Glutamatergic neuron (in vitro differentiated cells): Measurements from ENCODE around the gene HPDL. TPM values are rescaled to one million over a fixed set of nuclear protein-coding genes. Genes with fewer than 3 reads are reported as not detected.
"Not testable (repeated sequence)": the region's sequence is repeated elsewhere in the genome, so short reads cannot be mapped to it uniquely, and the experiment has no call there.

Experiments
- DNase-seq: peaks from one replicate; pipeline ENCODE4 v3.0.0; 2022
- H3K27ac Mint-ChIP-seq: one replicate; pipeline ENCODE4 v1.8.0; 2020; ENCODE audit warnings: mild to moderate bottlenecking, mixed read lengths, inconsistent platforms; ENCODE audit not compliant: unreplicated experiment
- H3K27me3 Mint-ChIP-seq: one replicate; pipeline ENCODE4 v1.8.0; 2020; ENCODE audit warnings: mild to moderate bottlenecking, moderate library complexity, mixed read lengths, inconsistent platforms; ENCODE audit not compliant: unreplicated experiment
- H3K36me3 Mint-ChIP-seq: one replicate; pipeline ENCODE4 v1.8.0; 2020; ENCODE audit warnings: mild to moderate bottlenecking, mixed read lengths, inconsistent platforms; ENCODE audit not compliant: unreplicated experiment
- H3K4me1 Mint-ChIP-seq: one replicate; pipeline ENCODE4 v1.8.0; 2020; ENCODE audit warnings: mild to moderate bottlenecking, low read depth, mixed read lengths, inconsistent platforms; ENCODE audit not compliant: unreplicated experiment
- H3K4me3 Mint-ChIP-seq: one replicate; pipeline ENCODE4 v1.8.0; 2020; ENCODE audit warnings: mild to moderate bottlenecking, mixed read lengths, inconsistent platforms; ENCODE audit not compliant: unreplicated experiment
- H3K9me3 Mint-ChIP-seq: one replicate; pipeline ENCODE4 v1.8.0; 2020; ENCODE audit warnings: mild to moderate bottlenecking, moderate library complexity, mixed read lengths, inconsistent platforms; ENCODE audit not compliant: unreplicated experiment
- long read RNA-seq: library from polyadenylated mRNA; unstranded; transcript quantifications from one replicate; pipeline ENCODE4 v2.0.0, GENCODE V29; 2020; ENCODE audit not compliant: unreplicated experiment
- total RNA-seq: library from RNA; stranded (reverse); fragmentation: NEBNext Ultra II Directional; extraction: Animal tissue kit (Norgen Biotek cat#: 25700); gene quantifications from one replicate; pipeline ENCODE4 v1.2.1, GENCODE V29; 2021; ENCODE audit not compliant: unreplicated experiment
- TF ChIP-seq, protein P1 (sequence below): fragments of 200-600 bp; sonication (generic); IDR thresholded peaks from one replicate; pipeline ENCODE4 v1.5.0; 2021; ENCODE audit not compliant: partially characterized antibody, unreplicated experiment

HPDL gene
- total RNA-seq: 2.3 TPM
- long read RNA-seq, partial matches to known transcripts: 0 of 4 reads
- long read RNA-seq, other reads (novel, unspliced or antisense): 0 of 4 reads

DNA sequence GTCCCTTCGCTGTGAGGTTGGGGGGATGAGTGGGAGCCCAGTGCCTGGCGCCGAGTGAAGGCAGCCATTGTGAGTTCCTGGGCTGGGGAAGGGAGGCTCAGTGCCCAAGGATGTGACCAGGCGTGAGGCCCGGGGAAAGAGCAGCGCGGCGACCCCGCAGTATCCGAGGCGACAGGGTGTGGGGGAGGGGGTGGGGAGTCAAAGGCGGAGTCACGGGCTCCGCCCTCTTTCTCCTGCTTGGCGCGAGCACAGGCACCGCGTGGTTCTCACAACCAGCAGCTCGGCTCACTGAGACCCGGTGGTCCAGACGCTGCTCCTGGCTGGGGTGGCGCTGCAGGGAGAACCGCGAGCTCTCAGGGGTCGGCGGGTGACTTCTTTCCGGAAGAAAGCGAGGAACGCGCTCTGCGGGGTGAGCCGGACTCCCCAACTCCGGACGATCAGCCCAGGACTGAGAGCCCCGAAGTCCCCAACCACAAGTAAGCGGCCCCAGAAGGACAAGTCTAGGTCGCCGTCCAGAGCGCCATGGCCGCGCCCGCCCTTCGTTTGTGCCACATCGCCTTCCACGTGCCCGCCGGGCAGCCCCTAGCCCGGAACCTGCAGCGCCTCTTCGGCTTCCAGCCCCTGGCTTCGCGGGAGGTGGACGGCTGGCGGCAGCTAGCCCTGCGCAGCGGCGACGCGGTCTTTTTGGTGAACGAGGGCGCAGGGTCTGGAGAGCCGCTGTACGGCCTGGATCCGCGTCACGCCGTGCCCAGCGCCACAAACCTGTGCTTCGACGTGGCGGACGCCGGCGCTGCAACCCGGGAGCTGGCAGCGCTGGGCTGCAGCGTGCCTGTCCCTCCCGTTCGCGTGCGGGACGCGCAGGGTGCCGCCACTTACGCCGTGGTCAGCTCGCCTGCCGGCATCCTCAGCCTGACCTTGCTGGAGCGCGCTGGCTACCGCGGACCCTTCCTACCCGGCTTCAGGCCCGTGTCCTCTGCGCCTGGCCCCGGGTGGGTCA is at the start of gene HPDL:
HPDL (plus strand) TSS at position 269 of the 997 bp plus-strand sequence; CDS start at position 523, 254 bp downstream.
- Mint-ChIP-seq H3K27me3 (peaks cover 5% of the 10 kb centered on the region), H3K36me3 (no peaks in the 10 kb centered on the region), H3K4me1 (peaks cover 9% of the 10 kb centered on the region), H3K4me3 (peak within 1 kb of the TSS; percentile 82), H3K9me3 (peaks cover 8% of the 10 kb centered on the region), H3K27ac (peak within 1 kb of the TSS; percentile 33)
- peak; percentile 84 for DNase-seq
- TF ChIP-seq, protein P1, sequence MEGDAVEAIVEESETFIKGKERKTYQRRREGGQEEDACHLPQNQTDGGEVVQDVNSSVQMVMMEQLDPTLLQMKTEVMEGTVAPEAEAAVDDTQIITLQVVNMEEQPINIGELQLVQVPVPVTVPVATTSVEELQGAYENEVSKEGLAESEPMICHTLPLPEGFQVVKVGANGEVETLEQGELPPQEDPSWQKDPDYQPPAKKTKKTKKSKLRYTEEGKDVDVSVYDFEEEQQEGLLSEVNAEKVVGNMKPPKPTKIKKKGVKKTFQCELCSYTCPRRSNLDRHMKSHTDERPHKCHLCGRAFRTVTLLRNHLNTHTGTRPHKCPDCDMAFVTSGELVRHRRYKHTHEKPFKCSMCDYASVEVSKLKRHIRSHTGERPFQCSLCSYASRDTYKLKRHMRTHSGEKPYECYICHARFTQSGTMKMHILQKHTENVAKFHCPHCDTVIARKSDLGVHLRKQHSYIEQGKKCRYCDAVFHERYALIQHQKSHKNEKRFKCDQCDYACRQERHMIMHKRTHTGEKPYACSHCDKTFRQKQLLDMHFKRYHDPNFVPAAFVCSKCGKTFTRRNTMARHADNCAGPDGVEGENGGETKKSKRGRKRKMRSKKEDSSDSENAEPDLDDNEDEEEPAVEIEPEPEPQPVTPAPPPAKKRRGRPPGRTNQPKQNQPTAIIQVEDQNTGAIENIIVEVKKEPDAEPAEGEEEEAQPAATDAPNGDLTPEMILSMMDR: no peak

DNA sequence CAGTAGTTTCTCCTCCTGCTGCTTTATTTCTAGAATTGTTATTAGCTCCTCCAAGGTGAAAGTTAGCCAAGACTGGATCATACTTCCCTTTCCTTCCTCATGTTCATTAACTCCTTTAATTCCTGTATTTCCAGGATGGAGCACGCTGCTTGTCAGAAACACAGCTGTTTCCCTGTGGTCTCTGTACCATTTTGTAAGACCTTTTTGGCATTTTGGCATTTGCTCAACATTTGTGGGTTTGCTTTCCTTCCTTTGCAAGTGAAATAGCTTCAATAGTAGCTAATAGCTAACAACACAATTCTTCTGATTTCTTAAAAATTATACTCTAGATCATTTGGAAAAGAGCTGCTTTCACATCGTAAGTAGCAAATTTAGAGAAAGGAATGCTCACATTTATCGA is 44.3 kb upstream of the HPDL start:
- Mint-ChIP-seq H3K4me1 (no peaks in the 10 kb centered on the region), H3K27ac (no peak overlapping the region), H3K36me3 (peaks cover 3% of the 10 kb centered on the region), H3K4me3 (no peak overlapping the region), H3K27me3 (no peaks in the 10 kb centered on the region), H3K9me3 (peaks cover 2% of the 10 kb centered on the region)
- TF ChIP-seq, protein P1: no peak
- DNase-seq: no peak

DNA sequence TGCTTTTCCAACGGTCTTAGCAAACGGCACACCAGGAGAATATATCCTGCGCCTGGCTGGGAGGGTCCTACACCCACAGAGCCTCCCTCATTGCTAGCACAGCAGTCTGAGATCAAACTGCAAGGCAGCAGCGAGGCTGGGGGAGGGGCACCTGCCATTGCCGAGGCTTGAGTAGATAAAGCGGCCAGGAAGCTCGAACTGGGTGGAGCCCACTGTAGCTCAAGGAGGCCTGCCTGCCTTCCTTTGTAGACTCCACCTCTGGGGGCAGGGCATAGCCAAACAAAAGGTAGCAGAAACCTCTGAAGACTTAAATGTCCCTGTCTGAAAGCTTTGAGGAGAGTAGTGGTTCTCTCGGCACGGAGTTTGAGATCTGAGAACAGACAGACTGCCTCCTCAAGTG is 41.8 kb upstream of the HPDL start:
- not testable (repeated sequence) for DNase-seq, H3K9me3 Mint-ChIP-seq, H3K27me3 Mint-ChIP-seq, H3K36me3 Mint-ChIP-seq, H3K27ac Mint-ChIP-seq, H3K4me3 Mint-ChIP-seq, H3K4me1 Mint-ChIP-seq

DNA sequence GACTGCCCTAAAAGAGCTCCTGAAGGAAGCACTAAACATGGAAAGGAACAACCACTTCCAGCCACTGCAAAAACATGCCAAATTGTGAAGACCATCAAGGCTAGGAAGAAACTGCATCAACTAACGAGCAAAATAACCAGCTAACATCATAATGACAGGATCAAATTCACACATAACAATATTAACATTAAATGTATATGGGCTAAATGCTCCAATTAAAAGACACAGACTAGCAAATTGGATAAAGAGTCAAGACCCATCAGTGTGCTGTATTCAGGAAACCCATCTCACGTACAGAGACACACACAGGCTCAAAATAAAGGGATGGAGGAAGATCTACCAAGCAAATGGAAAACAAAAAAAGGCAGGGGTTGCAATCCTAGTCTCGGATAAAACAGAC is 40.2 kb upstream of the HPDL start:
- not testable (repeated sequence) for H3K4me3 Mint-ChIP-seq, H3K9me3 Mint-ChIP-seq, DNase-seq, H3K27ac Mint-ChIP-seq, H3K27me3 Mint-ChIP-seq, H3K36me3 Mint-ChIP-seq, H3K4me1 Mint-ChIP-seq

DNA sequence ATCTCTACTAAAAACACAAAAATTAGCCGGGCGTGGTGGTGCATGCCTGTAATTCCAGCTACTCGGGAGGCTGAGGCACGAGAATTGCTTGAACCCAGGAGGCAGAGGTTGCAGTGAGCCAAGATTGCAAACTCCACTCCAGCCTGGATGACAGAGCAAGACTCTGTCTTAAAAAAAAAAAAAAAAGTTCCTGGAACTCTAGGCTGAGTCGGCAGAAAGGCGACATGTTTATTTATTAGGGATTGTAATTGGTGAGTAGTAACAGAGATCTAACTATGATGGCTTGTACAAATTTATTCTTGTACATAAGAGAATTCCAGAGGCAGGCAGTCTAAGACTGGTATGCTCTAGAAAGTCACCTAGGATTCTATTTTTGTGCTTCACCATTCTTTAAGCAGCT is 35.7 kb upstream of the HPDL start:
- not testable (repeated sequence) for H3K27ac Mint-ChIP-seq, H3K4me1 Mint-ChIP-seq, H3K9me3 Mint-ChIP-seq, H3K4me3 Mint-ChIP-seq, H3K27me3 Mint-ChIP-seq, DNase-seq, H3K36me3 Mint-ChIP-seq

DNA sequence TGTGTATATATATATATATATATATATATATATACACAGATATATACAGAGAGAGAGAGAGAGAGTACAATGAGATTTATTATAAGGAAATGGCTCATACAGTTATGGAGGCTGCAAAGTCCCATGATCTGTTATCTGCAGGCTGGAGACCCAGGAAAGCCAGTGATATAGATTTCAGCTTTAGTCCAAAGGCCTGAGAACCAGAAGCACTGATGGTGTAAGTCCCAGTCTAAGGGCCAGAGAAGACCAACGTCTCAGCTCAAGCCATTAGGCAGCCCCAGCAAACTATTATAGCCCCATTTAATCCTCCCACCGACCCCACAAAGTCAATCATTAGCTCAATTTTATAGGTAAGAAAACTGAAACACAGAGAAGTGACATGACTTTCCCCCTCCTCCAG is 35.0 kb upstream of the HPDL start:
- TF ChIP-seq, protein P1: no peak
- H3K27me3 Mint-ChIP-seq: no peaks in the 10 kb centered on the region
- H3K4me1 Mint-ChIP-seq: no peaks in the 10 kb centered on the region
- H3K9me3 Mint-ChIP-seq: no peaks in the 10 kb centered on the region
- H3K27ac Mint-ChIP-seq: no peak overlapping the region
- no peak for DNase-seq
- no peaks in the 10 kb centered on the region for H3K36me3 Mint-ChIP-seq
- H3K4me3 Mint-ChIP-seq: no peak overlapping the region
